Suprapubic skin (tissue), 3 donors: Measurements from ENCODE around the gene GPHA2.

Source experiments
- CTCF ChIP-seq, 2 donors: fragments of 200-600 bp in 1 of 2; fragments of 450-650 bp in 1 of 2; sonication (generic) in 1 of 2; IDR thresholded peaks; one replicate each; pipeline ENCODE4 v1.5.1; 2016 to 2019; ENCODE audit warnings: antibody characterized with exemption in 2 of 2, mild to moderate bottlenecking in 1 of 2, moderate library complexity in 1 of 2
- POLR2A ChIP-seq, 2 donors: fragments of 450-650 bp; IDR thresholded peaks; one replicate each; pipeline ENCODE4 v1.6.1; 2017; ENCODE audit warnings: antibody characterized with exemption in 2 of 2, mild to moderate bottlenecking in 2 of 2, moderate library complexity in 2 of 2

- TF ChIP-seq POLR2A (IDR thresholded peaks at IDR 0.05): no peak
- no peak for TF ChIP-seq CTCF (IDR thresholded peaks at IDR 0.05)
These were observed 1.6 kb downstream of the GPHA2 start for GRCh38 chr11:64933935-64934681.
